GM12874 (cell line): ENCODE results near the gene NHSL2.

Source experiments
- CTCF ChIP-seq: IDR thresholded peaks from 2 replicates; pipeline ENCODE4 v1.5.1; 2011; ENCODE audit warnings: low read depth, mild to moderate bottlenecking, control low read depth, low read length, moderate library complexity; ENCODE audit not compliant: insufficient read depth

NHSL2 gene

GRCh38 chrX:72020788-72021187 is 110.1 kb downstream of the NHSL2 start:
- no peak for TF ChIP-seq CTCF

- no peak for TF ChIP-seq CTCF
These were observed 111.3 kb downstream of the NHSL2 start for GRCh38 chrX:72021975-72022374.

GRCh38 chrX:72023071-72023470 is 112.4 kb downstream of the NHSL2 start:
- no peak for TF ChIP-seq CTCF

GRCh38 chrX:72025236-72025770 is 114.7 kb downstream of the NHSL2 start:
- no peak for TF ChIP-seq CTCF

GRCh38 chrX:72026341-72027023 is 115.8 kb downstream of the NHSL2 start:
- TF ChIP-seq CTCF = no peak

GRCh38 chrX:72027024-72027913 is 116.6 kb downstream of the NHSL2 start:
- TF ChIP-seq CTCF = no peak

GRCh38 chrX:72027914-72028307 is 117.3 kb downstream of the NHSL2 start:
- TF ChIP-seq CTCF = no peak
